GM21723 (cell line): ENCODE results near the gene TIGIT.
"Not testable (repeated sequence)": the region's sequence is repeated elsewhere in the genome, so short reads cannot be mapped to it uniquely, and the experiment has no call there.

ENCODE experiments used
- ATAC-seq: cut with Tn5 transposase; IDR thresholded peaks from one replicate; pipeline ENCODE4 v1.9.1; 2021; ENCODE audit warnings: mild to moderate bottlenecking, moderate library complexity; ENCODE audit not compliant: unreplicated experiment

TIGIT gene

DNA sequence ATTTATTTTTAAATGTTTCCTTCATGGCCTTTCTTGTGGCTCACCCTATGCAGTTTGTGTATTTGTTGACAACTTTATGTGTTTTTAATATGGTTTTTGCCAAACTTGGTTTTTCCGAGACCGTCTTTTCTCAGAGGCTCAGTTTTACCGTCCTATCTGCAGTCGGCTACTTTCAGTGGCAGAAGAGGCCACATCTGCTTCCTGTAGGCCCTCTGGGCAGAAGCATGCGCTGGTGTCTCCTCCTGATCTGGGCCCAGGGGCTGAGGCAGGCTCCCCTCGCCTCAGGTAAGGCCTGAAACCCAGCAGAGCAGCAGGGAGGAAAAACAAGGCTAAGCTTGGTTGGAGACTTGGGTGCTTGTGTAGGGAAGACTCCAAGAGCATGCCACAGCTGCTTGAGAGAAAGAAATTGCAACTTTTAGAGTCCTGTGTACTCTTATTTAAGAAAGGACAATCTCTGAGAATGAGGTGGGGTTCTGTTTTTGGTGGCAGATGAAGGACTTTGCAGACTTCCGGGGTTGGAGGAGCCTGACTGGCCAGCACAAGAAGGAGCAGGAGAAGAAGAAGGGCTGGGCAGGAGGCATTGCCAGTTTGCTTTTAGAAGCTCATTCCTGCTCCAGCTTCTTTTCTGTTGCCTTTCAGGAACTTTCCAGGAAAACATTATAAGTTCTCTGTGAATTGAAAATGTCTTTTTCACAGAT, at the start of gene TIGIT:
TSS of gene TIGIT (plus strand) at position 191 of the 698 bp plus-strand sequence. CDS start at position 225, 34 bp downstream.
- no peak for ATAC-seq

GRCh38 chr3:114252954-114253353, 40.9 kb upstream of the TIGIT start:
- ATAC-seq, result no peak

DNA sequence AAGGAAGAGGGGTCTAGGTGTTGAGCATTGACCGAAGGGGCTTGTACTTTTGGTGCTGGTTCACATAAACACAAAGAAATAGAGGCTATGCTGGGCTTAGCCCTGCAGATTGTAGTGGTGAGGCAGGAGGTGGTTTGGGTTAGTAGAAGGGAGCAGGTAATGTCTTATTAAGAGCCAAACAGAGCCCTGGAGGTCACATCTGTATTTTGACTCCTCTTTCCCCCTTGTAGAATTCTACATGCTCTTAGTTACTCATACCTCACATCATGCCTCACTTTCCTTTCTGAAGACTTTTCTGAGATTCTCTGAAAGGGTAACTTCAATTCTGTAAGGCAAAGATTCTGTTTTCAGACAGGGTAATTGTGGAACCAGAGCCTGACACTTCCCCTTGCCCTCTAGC, 40.3 kb upstream of the TIGIT start:
- ATAC-seq, result no peak

DNA sequence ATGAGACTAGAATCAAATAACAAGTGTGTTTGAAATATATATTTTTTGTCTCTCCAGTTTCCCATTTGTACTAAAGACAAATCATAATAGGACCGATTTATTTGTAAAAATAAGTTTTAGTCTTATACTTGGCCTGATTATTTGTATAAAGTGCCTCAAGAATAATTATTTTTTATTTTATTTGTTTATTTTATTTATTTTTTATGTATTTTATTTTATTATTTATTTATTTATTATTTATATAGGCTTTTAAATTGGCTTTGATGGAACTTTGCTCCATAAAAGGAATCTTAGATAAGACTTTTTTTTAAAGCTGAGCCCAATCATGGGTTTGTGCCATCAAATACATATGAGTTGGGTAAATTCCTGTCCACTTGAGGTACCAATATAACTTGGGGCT, 34.3 kb upstream of the TIGIT start:
- ATAC-seq, result no peak

DNA sequence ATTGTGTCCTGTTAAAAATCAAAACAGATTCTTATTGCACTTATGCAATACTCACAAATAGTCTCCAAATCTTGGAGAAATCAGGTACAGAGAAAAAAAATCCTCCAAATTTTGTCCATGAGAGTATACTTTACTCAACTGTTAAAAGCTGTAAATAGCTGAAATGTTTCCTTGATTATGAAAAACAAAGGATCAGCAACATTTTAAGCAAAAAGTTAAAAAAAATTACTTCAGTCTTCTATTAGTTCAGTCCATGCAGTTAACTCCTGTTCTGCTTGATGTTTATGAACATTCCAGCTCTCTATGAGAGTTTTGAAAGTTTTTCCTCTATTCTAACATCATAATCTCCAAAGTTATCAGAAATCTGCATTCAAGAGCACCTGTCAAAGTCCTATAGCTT, 33.7 kb upstream of the TIGIT start:
- ATAC-seq, result no peak

- ATAC-seq, result no peak
These were observed 23.8 kb upstream of the TIGIT start for GRCh38 chr3:114270019-114270418.

DNA sequence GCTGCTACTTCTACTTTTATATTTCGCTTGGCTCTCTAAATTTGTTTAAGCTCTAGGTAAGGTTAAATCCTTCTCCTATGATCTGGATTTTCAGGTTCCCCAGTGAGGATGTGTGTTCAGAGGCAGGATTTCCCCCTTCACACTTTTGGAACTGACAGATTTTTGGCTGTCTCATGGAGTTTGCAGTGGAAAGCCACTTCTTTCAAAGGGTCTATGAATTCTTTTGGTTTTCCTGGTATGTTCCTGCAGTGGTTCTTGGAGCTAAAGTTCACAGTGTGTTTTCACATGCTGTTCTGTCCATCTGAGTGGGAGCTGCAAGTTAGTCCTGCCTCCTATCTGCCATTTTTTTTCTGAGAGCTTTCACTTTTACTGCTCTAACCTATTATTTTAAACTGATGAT, 21.6 kb upstream of the TIGIT start:
- no peak for ATAC-seq

- ATAC-seq, result no peak
These were observed 18.9 kb upstream of the TIGIT start for GRCh38 chr3:114274929-114275328.

- ATAC-seq, result not testable (repeated sequence)
These were observed 17.0 kb upstream of the TIGIT start for GRCh38 chr3:114276856-114277255.

DNA sequence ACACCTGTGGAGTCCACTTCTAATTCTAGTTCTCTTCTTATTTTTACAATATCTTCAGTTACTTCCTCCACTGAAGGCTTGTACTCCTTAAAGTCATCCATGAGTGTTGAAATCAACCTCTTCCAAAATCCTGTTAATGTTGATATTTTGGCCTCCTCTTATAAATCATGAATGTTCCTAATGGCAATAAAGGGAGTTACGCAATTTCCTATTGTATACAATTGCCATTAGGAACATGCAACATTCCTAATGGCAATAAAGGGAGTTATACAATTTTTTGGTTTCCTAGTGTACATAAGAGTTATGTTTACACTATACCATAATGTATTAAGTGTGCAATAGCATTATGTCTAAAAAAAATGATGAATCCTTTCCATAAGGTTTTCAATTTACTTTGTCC, 9.2 kb upstream of the TIGIT start:
- ATAC-seq, result no peak

- no peak for ATAC-seq
These were observed 8.1 kb upstream of the TIGIT start for GRCh38 chr3:114285648-114286230.

DNA sequence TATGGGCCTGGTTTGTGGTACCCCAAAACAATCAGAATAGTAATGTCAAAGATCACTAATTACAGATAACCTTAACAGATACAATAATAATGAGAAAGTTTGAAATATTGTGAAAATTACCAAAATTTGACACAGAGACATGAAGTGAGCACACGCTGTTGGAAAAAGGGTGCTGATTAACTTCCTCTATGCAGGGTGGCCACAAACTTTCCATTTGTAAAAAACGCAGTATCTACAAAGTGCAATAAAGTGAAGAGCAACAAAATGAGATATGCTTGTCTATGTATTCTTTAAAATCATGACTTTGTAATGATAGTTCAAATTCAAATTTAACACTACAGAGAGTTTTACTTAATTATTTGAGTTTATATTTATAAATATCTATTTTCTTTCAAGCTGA, 7.6 kb upstream of the TIGIT start:
- no peak for ATAC-seq

- ATAC-seq, result peak; percentile 93
These were observed 2.6 kb upstream of the TIGIT start for GRCh38 chr3:114290911-114291901.

- ATAC-seq, result no peak
These were observed 1.2 kb downstream of the TIGIT start for GRCh38 chr3:114294940-114295480.

GRCh38 chr3:114295946-114296345, 2.1 kb downstream of the TIGIT start:
- ATAC-seq, result no peak

- no peak for ATAC-seq
These were observed 5.6 kb downstream of the TIGIT start for GRCh38 chr3:114299421-114299820.

DNA sequence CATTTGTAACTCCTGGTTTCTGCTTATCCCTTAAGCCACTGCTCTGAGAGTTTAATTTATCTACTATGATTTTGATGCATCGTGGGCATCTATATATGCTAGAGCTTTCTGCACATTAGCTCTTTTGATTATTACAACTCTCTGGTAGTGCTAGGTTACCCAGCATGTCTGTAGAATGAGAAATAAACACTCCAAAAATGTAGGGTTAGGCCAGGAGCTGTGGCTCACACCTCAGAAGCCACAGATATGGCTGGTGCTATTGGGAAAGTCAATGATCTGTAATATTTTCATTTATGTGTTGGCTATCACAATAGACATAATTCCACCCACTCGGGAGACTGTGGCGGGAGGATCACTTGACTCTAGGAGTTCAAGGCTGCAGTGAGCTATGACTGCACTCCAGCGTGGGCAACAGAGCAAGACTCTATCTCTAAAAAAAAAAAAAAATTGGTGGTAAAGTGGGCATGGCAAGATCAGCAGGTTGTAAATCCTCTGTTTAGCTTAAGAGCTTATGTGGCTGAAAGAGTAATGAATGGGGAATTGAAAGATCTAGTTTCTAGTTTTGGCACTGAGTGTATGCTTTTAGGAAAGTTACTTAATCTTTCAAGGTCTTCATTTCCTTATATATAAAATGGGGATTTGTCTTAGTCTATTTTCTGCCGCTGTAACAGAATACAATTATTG, 6.3 kb downstream of the TIGIT start:
- ATAC-seq, result peak; percentile 53

DNA sequence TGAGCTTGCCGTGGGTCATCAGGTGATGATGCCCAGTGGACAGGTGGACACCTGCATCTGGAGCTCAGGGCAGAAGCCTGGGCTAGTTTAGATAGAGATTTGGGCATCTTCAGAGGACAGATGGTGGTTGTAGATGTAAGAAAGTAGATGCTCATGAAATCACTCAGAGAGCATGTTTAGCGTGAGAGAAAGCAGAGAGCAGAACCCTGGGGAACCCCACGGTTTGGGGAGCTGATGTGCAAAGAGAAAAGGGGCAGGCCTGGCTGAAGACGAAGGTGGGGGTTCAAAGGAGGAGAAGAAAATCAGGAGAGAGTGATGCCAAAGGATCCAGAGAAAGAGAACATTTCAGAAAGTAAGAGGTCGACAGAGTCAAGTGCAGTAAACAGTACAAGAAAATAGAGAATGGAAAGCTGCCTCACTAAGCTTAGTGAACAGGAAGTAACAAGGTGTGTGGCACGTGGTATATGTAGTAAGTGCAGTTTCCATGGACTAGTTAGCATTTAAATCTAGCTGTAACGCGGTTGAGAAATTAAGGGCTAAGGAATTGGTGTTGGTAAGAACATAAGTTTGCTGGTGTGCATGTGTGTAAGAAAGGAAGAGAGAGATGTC, 13.5 kb downstream of the TIGIT start:
- peak; percentile 61 for ATAC-seq

- no peak for ATAC-seq
These were observed 14.0 kb downstream of the TIGIT start for GRCh38 chr3:114307832-114308231.

DNA sequence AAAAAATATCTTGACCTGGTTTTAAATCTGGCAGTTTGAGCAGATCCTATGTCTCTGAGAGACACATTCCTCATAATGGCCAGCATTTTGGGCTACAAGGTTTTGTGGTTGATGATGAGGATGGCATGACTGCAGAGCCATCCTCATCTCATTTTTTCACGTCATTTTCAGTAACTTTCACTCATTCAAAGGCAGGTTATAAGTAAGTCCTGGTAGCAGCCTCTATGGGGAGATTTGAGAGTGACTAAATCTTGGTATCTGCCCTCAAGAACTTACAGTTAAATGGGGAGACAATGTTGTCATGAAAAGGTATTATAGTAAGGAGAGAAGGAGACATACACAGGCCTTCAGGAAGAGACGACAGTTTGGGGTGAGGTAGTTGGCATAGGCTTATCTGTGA, 14.5 kb downstream of the TIGIT start:
- ATAC-seq, result peak; percentile 18
